ENCODE data around the gene MRPL23.

The MRPL23 gene

GRCh38 chr11:1978720-1979473, 31.8 kb downstream of the MRPL23 start:
- no peak overlapping the region for H3K4me3 ChIP-seq (ENCODE audit: low read depth, low read length)
- no peak overlapping the region for H3K27ac ChIP-seq
- no peak for TF ChIP-seq CTCF (IDR thresholded peaks at IDR 0.05; ENCODE audit: low read depth, low read length)
- H3K9me3 ChIP-seq (ENCODE audit: severe bottlenecking) = no peaks in the 10 kb centered on the region
- no peaks in the 10 kb centered on the region for H3K27me3 ChIP-seq (ENCODE audit: insufficient read depth, low read depth, severe bottlenecking)
- no peaks in the 10 kb centered on the region for H3K36me3 ChIP-seq
- DNase-seq = no peak

- H3K9me3 ChIP-seq (ENCODE audit: severe bottlenecking) = no peaks in the 10 kb centered on the region
- TF ChIP-seq CTCF (IDR thresholded peaks at IDR 0.05; ENCODE audit: low read depth, low read length) = no peak
- H3K36me3 ChIP-seq = no peaks in the 10 kb centered on the region
- H3K27ac ChIP-seq = no peak overlapping the region
- DNase-seq = no peak
- H3K27me3 ChIP-seq (ENCODE audit: insufficient read depth, low read depth, severe bottlenecking) = no peaks in the 10 kb centered on the region
- H3K4me3 ChIP-seq (ENCODE audit: low read depth, low read length) = no peak overlapping the region
Measured at GRCh38 chr11:1979607-1980006, 32.5 kb downstream of the MRPL23 start.

- DNase-seq = no peak
- no peaks in the 10 kb centered on the region for H3K27me3 ChIP-seq (ENCODE audit: insufficient read depth, low read depth, severe bottlenecking)
- H3K9me3 ChIP-seq (ENCODE audit: severe bottlenecking) = no peaks in the 10 kb centered on the region
- TF ChIP-seq CTCF (IDR thresholded peaks at IDR 0.05; ENCODE audit: low read depth, low read length) = no peak
- no peak overlapping the region for H3K27ac ChIP-seq
- H3K4me3 ChIP-seq (ENCODE audit: low read depth, low read length) = no peak overlapping the region
- no peaks in the 10 kb centered on the region for H3K36me3 ChIP-seq
Measured at GRCh38 chr11:1982873-1983600, 35.9 kb downstream of the MRPL23 start.

- TF ChIP-seq CTCF (IDR thresholded peaks at IDR 0.05; ENCODE audit: low read depth, low read length) = no peak
- no peak overlapping the region for H3K4me3 ChIP-seq (ENCODE audit: low read depth, low read length)
- no peak overlapping the region for H3K27ac ChIP-seq
- no peaks in the 10 kb centered on the region for H3K27me3 ChIP-seq (ENCODE audit: insufficient read depth, low read depth, severe bottlenecking)
- H3K36me3 ChIP-seq = no peaks in the 10 kb centered on the region
- DNase-seq = no peak
- H3K9me3 ChIP-seq (ENCODE audit: severe bottlenecking) = no peaks in the 10 kb centered on the region
Measured at GRCh38 chr11:1983601-1983961, 36.4 kb downstream of the MRPL23 start.

GRCh38 chr11:1987024-1987423, 39.9 kb downstream of the MRPL23 start:
- DNase-seq = no peak
- Histone ChIP-seq H3K9me3 (ENCODE audit: severe bottlenecking) (no peaks in the 10 kb centered on the region), H3K36me3 (no peaks in the 10 kb centered on the region), H3K27ac (no peak overlapping the region), H3K4me3 (ENCODE audit: low read depth, low read length) (no peak overlapping the region), H3K27me3 (ENCODE audit: insufficient read depth, low read depth, severe bottlenecking) (no peaks in the 10 kb centered on the region)
- TF ChIP-seq CTCF (IDR thresholded peaks at IDR 0.05; ENCODE audit: low read depth, low read length) = no peak
